Fibroblast of skin of right quadriceps (primary cell): Measurements from ENCODE around the gene SH3RF1.
A peak's percentile ranks its signal among the peaks of the same experiment; 100 is the strongest.

Experiments
- DNase-seq: peaks from one replicate; pipeline ENCODE4 v3.0.0-alpha.2; 2013

The SH3RF1 gene

DNA sequence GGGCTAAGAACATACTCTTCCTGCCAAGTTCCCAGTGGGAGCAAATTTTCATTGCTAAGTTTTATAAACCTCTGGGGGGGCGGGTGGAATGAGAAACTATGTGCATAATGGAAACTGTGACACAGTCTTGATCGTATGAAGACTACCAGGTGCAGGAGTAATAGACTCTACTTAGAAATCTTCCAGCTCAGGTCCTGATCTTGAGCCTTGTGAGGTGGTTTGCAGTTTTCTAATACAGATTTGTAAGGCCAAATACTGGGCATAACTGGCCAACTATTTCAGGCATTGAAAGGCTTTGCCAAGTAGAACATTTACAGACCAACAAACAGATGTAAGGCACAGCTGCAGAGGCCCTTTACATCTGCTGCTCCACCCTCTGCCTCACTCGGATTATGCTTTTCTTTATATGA is 171.0 kb downstream of the SH3RF1 start:
- peak; percentile 60 for DNase-seq

DNA sequence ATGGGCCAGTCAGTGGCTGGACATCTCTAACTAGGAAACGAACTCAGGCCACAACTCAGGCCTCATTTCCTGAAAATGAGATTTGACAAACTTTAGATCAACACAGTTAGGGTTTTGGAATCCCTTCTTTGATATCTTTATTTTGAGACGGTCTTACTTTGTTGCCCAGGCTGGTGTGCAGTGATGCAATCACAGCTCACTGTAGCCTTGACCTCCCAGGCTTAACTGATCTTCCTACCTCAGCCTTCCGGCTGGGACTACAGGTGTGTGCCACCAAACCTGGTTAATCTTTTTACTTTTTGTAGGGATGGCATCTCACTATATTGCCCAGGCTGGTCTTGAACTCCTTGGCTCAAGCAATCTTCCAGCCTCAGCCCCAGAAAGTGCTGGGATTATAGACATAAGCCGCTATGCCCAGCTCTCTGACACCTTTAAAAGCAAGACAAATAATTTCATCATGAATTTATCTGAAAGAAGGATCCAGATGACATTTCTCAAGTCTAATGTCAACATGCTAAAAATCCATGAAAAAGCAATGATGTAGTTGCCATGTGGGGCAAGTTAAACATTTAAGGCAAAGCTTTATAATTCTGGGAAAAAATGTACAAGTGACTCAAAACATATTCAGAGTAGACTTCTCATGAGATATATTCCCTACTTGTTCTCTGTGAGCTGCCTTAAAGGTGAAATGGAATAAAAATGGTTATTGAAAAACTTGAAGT is 171.6 kb downstream of the SH3RF1 start:
- DNase-seq: no peak

DNA sequence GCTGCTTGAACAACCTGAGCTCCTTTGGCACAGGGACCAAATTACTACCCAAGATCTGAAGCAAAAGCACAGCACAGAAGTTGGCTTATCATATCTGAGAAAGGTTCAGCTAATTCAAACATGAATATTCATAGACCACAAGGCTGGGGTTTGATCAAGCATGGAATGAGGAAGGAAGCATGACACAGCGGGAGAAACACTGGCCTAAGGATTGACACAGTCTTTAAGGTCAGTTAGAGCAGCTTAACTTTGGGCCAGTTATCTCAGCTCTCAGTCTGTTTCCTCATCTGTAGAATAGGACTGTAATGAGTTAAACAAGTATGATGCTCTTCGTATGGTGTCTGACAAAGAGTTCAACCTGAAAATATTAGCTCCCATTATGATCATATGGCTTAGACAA is 172.2 kb downstream of the SH3RF1 start:
- no peak for DNase-seq

DNA sequence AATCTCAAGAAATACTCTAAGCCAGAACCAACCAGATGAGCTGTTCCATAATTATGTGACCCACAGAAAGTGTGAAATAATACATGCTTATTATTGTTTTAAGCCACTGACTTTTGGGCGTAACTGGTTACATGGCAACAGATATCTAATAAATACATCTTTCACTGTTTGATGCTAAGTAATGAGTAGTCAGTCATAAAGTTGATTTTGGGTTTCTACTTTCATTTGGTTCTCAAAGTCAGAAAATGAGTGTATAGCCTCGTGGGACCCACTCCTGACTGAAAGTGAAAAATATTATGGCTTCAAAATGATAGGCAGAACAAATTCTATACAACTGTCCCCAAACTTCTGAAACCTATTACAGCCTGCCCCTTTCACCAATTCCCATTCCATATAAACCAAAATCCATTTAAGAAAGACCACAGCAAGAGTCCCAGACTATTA is 172.7 kb downstream of the SH3RF1 start:
- no peak for DNase-seq

DNA sequence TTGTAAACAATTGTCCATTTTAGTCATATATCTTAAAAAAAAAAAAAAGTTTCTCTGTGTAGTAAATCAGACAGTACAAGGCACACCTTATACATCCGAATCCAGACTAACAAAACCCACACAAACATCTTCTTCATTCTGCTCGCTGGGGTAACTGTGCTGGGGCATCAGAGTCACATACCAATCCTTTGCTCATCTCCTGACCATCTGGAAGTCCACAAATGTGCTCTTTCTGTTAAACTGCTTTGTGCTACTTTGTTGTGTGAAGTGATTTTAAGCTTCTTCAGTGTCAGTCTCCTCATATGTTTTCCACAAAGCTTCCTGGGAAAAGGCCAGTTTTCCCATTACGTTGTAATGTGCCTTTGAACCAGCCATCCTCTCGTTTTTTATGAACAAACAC is 174.5 kb downstream of the SH3RF1 start:
- no peak for DNase-seq

DNA sequence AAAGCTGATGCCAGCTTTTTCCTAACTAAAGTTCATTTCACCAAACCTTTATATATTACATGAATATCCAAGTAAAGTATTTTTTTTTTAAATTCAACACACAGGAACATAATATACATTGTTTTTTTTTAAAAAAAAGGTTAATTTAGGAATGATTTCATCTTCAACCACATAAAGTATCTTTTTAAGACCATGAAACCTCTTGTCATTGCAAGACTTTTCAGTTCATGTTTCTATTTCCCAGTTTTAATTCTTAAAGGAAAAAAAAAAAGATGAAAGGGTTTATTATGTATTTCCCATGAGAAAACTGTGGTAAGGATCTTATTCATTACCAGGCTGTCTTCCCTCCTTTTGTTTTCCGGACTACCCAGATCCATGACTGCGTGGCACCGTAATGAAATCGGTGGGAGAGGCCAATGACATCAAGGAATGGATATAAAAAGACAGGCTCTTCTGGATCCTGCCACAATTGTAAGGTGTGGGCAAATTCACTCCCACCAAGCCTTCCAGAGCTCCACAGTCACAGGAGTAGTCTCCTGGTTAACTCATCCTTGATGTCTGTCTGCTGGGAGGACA is 176.0 kb downstream of the SH3RF1 start:
- DNase-seq: no peak

DNA sequence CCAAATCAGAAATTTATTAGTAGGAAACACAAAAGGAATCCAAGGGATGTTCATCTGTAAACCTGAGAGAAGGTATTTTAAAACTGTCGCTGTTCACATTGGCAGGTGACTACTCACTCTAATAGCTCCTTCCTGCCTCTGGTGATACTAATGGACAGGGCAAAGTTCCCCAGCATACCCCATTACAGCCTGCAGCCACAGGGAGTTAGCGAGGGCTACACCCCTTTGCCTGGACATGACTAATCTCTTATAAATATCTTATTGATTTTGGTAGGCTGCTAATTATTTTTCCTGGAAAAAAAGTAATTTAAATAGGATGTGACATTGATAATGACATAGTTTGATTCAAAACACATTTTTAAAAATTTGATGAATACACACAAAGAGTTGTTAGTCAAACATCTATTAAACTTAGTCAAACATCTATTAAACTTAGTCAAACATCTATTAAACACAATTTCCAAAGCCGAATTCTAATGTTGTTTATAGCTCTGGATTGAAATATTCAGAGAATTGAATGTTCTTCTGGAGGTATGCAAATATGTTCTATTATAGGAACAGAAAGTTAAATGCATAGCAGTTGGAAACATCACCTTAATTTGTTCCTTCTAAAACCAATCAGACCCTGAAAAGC is 177.8 kb downstream of the SH3RF1 start:
- DNase-seq: no peak

DNA sequence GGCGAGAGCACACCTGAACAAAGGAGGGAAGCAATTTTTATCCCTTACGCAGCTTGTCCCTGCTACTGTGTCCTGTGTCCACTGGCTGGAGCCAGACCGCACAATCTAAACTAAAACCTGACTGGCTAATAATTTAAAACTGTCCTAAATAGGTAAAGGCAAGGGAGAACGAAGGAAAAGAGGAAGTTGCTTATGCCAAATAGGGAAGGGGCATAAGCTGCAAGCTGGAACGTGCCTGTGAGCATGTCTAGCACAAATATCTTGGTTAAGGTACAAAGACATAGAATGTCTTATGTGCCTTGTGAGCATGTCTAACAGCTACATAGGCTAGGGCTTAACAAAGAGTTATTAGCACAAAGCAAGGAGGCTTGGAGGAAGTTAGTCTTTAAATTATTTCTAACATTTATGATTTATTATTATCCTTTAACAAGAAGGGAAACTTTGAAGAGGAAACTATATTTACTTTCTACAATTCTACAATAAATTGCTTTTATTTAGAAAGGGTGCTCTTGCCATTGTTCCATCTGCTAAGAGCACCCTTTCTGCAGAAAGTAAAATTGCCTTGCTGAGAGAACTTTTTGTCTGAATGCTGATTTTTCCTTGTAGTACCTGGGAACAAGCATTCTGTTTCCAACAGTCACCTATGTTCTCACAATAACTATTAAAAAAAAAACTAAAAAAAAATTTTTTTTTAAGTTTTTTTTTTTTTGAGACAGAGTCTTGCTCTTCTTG is 180.1 kb downstream of the SH3RF1 start:
- no peak for DNase-seq

DNA sequence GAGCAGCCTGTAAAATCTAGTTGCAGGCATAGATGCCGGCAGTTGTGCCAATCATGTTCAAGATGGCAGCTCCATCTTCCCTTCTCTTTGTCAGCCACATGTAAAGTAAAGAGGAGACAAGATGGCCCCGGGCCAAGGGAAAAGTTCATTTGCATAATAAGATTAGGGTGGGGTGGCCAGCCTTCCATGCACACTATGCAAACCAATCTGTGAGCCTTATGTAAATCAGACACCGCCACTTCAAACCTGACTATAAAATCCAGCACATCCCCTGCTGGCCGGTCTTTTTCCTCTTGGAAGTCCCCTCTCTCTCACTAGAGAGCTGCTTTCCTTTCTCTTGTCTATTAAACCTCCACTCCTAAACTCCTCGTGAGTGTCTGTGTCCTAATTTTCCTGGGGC is 181.8 kb downstream of the SH3RF1 start:
- no peak for DNase-seq

DNA sequence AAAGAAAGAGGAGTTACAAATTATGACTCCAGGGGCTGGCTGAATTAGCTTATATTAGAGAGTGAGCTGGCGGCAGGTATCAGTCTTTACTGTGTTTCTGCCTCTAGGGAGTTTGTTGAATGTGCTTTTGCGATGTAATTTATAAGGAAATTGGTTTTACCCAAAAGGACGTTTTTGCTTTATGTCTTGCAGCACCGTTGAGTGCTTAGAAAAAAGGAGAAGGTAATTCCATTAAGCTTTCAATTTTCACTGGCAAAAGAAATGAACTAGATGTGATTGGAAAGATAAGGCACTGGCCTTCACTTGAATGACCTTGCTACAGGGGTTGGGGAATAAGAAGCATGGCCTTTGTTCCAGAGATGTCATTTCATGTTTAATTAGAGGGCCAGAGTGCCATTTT is 185.8 kb downstream of the SH3RF1 start:
- DNase-seq: no peak

DNA sequence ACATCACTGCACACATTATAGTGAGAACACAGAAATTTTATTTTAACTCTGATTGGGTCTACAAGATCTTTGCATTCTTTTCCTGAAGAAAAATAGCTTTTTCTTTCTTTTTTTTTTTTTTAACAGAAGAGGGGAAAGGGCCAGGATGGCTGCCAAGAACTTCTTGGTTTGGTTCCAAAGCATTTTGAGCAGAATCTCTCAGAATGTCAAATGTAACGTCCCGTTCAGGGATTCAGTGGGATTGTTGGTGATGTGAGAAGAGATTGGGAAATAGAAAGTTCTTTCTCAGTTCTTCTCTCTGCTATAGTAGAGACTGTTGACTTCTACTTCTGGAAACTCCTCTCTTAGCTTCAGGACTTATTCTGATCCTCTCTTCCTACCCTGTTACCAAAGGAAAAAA is 189.8 kb downstream of the SH3RF1 start:
- peak; percentile 84 for DNase-seq

DNA sequence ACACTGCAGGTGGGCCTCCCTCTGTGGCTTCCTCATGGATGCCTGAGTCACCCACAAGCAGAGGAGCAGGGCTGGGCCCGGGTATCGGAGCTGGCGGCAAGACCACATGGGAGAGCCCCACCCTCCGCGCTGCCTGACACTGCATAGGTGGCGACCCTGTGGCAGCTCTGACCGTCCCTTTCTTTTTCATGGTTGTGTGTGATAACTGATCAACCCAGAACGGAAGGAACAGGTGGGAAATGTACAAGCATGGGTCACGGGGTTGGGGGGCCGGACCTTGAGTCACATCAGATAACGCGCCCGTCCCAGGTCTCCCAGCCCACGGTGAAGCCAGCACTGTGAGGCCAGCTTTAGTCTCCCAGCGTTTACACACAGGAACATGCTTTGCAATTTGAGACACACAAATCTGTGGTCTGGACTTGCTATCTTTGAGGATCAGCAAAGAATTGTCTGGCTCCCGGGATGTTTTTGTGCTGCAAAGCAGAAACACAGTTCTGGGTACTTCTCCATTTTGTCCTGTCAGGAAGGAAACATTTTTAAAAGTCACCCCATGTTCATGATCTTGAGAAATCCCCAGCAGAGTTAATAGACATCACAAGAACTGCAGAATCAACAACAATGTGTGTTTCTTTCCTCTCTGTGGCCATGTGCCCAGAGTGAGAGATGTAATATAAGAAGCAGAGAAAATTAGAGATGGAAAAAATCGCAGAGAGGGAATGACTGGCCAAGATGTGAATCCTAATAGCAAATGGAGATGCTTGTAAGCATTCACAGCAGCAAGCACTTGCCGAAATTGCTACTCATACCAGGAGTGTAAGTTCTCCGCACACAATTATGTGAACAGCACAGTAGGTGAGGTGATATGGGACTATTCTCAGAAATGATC is 190.6 kb downstream of the SH3RF1 start:
- peak; percentile 64 for DNase-seq

DNA sequence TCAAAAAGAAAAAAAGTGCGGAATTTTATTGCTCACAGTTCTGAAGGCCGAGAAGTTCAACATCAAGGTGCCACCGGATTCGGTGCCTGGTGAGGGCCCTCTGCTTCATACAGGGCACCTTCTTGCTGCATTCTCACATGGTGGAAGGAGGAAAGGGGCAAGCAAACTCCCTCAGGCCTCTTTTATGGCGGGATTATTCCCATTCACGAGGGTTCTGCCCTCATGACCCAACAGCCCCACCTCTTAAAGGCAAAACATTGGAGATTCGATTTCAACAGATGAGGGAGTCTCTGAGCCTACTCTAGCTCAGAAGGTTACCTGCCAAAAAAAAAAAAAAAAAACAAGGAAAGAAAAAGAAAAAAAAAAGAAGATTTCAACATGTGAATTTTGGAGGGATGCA is 196.6 kb downstream of the SH3RF1 start:
- DNase-seq: no peak

DNA sequence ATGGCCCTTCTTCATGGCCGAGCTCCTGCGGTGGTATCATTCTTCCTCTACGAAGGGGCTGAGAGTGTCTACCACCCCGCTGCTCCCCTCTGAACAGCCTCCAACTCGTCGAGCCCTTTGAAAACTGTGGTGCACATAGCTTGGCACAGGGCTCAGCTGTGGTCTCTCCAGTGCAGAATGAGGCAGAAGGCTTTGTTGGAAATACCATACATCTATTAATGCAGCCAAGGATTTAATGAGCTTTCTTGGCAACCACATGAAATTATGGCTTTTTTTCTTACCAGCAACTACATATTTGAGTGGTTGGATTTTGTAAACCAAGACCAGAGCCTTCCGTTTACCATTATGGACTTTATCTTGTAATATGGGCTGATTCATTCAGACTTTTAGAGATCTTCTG is 199.0 kb downstream of the SH3RF1 start:
- peak; percentile 47 for DNase-seq

DNA sequence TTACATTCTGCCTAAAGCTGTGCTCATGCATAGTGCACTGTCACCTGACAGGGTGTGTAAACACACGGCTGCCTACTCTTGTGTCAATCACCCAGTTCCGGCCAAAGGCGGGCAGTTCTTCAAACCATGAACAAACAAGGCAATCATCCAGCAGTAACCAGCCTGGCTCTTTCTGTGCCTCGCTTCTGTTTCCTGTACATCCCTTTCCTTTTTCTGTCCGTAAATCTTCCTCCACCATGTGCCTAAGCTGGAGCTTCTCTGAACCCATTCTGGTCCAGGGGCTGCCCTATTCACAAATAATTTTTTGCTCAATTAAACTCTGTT is 199.9 kb downstream of the SH3RF1 start:
- DNase-seq: no peak

DNA sequence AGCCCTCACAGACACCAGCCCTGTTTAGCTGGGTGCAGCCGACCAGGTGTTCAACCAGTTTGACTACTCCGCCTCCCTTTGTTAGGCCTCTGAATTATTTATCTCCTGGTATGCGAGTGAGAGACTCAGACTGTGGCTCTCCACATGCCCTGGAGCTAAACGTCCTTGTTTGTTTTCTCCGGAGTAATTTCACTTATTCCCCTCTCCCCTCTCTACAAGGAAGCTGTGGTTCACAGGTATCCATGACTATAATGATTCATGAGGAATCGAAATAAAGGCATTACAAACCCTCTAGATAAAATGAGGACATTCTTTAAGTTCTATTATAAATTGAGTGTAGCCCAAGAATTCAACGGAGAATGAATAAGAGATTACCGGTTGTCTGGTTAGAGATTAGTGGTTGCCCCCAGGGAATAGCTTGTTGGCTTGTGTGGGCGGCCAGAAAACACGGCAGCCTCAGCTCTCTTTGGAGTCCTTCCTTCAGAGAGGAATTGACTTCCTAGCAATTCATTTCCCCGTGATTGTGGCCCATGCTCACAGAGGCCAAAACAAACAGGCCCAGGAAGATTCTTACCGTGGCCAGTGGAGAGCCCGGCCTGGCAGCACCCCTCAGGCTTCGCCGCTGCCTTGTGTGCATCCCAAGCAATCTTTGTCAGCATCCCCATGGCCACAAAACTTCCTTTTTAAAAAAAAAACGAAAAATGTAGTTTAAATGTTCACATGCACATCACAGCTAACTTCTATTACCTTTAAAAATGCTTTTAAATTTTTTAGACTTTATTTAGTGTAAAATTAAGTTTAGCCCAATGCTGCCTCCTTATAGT is 200.5 kb downstream of the SH3RF1 start:
- DNase-seq: peak; percentile 97

DNA sequence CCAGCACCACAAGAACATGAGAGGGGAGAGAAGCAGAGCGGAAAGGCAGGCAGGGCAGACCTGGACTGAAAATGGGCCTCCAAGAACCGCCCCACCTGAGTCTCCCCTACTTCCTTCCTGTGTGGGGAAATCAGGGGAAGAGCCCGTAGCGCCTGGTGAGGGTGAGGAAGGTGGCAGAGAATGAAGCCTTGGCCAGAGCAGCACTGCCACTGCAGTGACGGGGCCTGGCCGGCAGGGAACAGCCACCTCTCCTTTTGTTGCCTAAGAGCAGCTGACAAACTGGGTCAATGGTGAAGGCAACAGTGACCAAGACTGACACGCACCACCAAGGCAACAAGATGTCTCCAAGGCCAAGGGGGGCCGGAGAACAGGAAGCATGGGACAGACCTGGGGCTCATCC is 202.3 kb downstream of the SH3RF1 start:
- DNase-seq: no peak

DNA sequence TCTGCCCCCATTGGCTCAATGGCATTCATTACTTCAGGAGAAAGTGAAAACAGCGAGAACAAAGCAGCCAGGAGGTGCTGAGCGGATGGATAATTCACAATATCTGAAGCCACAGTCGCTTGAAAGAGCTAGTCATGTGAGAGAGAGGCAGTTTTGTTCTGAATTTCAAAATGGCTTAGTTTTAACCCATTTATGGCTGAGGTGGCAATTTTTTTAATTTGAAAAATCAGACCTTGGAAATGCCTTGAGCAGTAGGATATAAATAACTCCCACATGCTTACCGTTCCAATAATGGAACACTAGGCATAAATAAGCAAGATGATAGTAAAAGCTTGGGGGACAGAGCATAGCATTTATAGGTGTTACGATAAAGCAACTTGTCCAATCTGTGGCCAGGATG is 203.8 kb downstream of the SH3RF1 start:
- DNase-seq: no peak

DNA sequence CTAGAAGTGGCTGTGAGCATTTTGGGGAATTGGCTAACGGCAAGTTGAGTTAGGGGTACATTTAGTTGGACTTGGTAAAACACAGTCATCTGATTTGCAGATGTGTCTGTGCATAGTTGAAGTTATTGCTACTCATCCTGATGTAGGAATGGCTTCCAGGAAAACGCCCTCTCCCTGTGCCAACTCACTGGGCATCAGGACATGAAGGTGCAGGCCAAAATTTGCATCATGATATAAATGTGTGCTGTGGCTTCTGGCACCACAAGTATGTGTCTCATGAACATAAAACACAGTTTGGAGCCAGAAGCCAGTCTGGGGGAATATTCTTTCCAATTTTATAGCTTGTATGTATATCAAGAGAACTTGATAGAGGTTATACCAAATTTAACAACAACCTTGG is 206.5 kb downstream of the SH3RF1 start:
- no peak for DNase-seq

DNA sequence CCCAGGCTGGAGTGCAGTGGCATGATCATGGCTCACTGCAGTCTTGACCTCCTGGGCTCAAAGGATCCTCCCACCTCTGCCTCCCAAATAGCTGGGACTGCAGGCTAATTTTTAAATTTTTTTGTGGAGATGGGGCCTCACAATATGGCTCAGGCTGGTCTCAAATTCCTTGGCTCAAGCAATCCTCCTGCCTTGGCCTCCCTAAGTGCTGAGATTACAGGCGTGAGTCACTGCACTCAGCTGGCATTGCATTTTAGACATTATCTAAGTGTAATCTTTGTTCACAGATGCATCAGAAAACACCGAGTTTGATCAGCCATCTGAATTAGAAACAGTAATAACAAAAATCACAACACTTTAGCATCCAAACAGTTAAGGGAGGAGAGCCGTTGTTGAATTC is 207.3 kb downstream of the SH3RF1 start:
- no peak for DNase-seq

DNA sequence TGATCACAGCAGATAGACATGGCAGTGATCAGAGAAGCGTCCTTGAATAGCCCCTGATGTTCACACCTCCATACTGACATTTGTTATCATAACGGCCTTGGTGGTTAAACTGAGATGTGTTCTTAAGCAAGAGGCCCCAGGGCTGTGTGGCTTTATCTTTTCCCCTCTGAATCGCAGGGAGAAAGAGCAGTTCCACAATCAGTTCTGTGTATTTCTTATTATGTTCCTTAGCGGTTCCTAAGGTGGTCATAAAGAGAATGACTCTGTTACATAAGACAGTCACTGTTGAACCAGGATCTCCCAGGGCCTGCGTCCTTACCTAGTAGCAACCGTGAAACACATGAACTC is 207.9 kb downstream of the SH3RF1 start:
- DNase-seq: no peak

DNA sequence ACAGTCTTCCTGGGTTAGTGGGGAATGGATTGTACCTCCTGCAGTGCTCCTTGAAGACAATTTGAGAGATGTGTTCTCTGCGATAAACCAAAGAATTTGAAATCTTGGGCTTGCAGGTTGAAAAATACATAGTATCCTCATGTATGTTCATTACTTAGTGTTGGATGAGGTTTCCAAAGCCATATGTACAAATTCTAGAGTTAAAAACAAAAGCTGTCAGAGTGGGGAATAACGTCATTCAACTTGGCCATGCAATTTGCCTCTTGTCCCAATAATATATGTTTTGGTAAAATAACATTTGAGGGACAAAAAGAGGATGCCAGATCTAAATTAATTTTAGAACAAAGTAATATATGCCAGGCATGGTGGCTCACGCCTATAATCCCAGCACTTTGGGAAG is 209.4 kb downstream of the SH3RF1 start:
- no peak for DNase-seq
